Activated CD4-positive, alpha-beta T cell treated with anti-CD3 and anti-CD28 coated beads, Interleukin-2, amount 10 ng/mL, durations not matched to agents 24 days and 14 days (primary cell): ENCODE results near the gene TRIM14. TPM values are rescaled to one million over a fixed set of nuclear protein-coding genes. Genes with fewer than 3 reads are reported as not detected.

Source experiments
- DNase-seq: peaks from one replicate; pipeline ENCODE4 v3.0.0; 2022
- H3K27ac Mint-ChIP-seq: one replicate; pipeline ENCODE4 v1.8.0; 2022; ENCODE audit warnings: mild to moderate bottlenecking, mixed read lengths
- H3K27me3 Mint-ChIP-seq: one replicate; pipeline ENCODE4 v1.8.0; 2022; ENCODE audit warnings: mixed read lengths
- H3K36me3 Mint-ChIP-seq: one replicate; pipeline ENCODE4 v1.8.0; 2022; ENCODE audit warnings: low read depth, mild to moderate bottlenecking, mixed read lengths
- H3K4me1 Mint-ChIP-seq: one replicate; pipeline ENCODE4 v1.8.0; 2021; ENCODE audit warnings: mixed read lengths
- H3K4me3 Mint-ChIP-seq: one replicate; pipeline ENCODE4 v1.8.0; 2022; ENCODE audit warnings: mild to moderate bottlenecking, moderate library complexity, mixed read lengths
- H3K9me3 Mint-ChIP-seq: one replicate; pipeline ENCODE4 v1.8.0; 2021; ENCODE audit warnings: mixed read lengths
- intact Hi-C: fragments of 100-400 bp; cut with micrococcal nuclease; formaldehyde crosslinking; loops from one replicate; pipeline ENCODE4 v1.15.1; 2023
- total RNA-seq: library from RNA; stranded (reverse); gene quantifications from 2 replicates; pipeline ENCODE4 v1.2.3, GENCODE V29; 2022

TRIM14 gene, protein sequence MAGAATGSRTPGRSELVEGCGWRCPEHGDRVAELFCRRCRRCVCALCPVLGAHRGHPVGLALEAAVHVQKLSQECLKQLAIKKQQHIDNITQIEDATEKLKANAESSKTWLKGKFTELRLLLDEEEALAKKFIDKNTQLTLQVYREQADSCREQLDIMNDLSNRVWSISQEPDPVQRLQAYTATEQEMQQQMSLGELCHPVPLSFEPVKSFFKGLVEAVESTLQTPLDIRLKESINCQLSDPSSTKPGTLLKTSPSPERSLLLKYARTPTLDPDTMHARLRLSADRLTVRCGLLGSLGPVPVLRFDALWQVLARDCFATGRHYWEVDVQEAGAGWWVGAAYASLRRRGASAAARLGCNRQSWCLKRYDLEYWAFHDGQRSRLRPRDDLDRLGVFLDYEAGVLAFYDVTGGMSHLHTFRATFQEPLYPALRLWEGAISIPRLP
- total RNA-seq, result 47.3 and 47.8 TPM in 2 replicates

- H3K27ac Mint-ChIP-seq, result peak within 1 kb of the TSS; percentile 89
- no peaks in the 10 kb centered on the region for H3K9me3 Mint-ChIP-seq
- peak within 1 kb of the TSS; percentile 87 for H3K4me3 Mint-ChIP-seq
- intact Hi-C loops, result loop anchor here (1.0 to 5.0 kb wide), 8 partner anchors 11 to 196 kb away; partner anchors contain the start of genes ANP32B, CORO2A and TRMO
- H3K27me3 Mint-ChIP-seq, result no peaks in the 10 kb centered on the region
- H3K36me3 Mint-ChIP-seq, result peaks cover 15% of the 10 kb centered on the region
- peak; percentile 93 for DNase-seq
- H3K4me1 Mint-ChIP-seq, result peaks cover 36% of the 10 kb centered on the region
These were observed at the start of gene TRIM14 for GRCh38 chr9:98118640-98119601. Gene TRIM14, minus strand, starts transcription at chr9:98119222. Its CDS starts 34 bp downstream, at chr9:98119188.

GRCh38 chr9:98168153-98168780, 49.2 kb upstream of the TRIM14 start:
- Mint-ChIP-seq H3K4me3 (no peak overlapping the region), H3K27me3 (no peaks in the 10 kb centered on the region), H3K9me3 (no peaks in the 10 kb centered on the region), H3K4me1 (peaks cover 14% of the 10 kb centered on the region), H3K27ac (no peak overlapping the region), H3K36me3 (no peaks in the 10 kb centered on the region)
- intact Hi-C loops, result no loop called here
- no peak for DNase-seq

DNA sequence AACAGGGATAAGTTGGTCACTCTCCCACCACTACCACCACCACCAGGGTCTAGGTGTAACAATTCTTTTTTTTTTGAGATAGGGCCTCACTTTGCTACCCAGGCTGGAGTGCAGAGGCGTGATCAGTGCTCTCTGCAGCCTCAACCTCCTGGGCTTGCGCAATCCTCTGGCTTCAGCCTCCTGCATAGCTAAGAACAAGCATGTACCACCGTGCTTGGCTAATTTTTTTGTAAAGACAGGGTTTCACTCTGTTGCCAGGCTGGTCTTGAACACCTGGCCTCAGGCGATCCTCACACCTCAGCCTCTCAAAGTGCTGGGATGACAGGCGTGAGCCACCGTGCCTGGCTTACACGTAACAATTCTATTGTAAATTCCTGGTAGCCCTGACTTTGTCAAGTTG, 45.9 kb upstream of the TRIM14 start:
- no peak for DNase-seq
- Mint-ChIP-seq H3K27me3 (no peaks in the 10 kb centered on the region), H3K27ac (no peak overlapping the region), H3K36me3 (no peaks in the 10 kb centered on the region), H3K4me1 (peaks cover 12% of the 10 kb centered on the region), H3K4me3 (no peak overlapping the region), H3K9me3 (no peaks in the 10 kb centered on the region)
- intact Hi-C loops, result no loop called here

DNA sequence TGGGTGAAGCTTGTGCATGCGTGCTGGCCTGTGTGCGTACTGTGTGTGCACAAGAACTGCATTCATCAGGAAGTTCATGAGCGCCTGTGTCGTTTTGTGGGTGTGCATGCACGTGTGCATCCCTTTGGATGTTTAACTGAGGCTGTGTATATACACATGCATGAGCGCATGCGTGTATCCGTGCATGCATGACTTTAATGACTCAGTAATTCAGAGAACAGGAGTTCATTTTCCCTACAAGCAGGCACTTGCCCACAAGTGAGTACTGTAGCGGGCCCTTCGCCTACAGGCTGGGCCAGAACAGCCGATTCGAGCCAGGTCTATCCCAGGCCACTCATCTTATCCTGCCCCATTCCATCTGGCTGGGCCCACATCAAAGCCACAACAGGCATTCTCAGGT, 43.6 kb upstream of the TRIM14 start:
- DNase-seq, result no peak
- no peaks in the 10 kb centered on the region for H3K9me3 Mint-ChIP-seq
- H3K27ac Mint-ChIP-seq, result no peak overlapping the region
- H3K4me1 Mint-ChIP-seq, result peaks cover 6% of the 10 kb centered on the region
- H3K36me3 Mint-ChIP-seq, result no peaks in the 10 kb centered on the region
- intact Hi-C loops, result no loop called here
- H3K27me3 Mint-ChIP-seq, result no peaks in the 10 kb centered on the region
- no peak overlapping the region for H3K4me3 Mint-ChIP-seq

DNA sequence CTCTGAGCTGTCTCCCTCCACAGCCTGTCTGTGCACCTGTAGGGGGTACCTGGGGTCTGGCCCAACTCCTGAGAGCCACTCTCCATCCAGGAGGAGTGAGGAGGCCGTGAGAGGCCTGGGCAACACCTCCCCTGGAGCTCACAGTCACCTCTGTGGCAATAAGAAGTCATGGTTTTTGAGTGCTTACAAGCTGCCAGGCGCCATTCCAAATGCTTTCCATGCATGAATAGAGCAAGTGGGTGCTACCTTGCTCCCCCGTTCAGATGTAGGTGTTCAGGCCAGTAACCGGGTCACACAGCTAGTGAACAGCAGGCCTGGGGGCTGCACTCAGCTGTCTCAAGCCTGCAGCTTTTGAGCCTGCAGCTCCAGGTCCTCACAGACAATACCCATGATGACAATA, 42.8 kb upstream of the TRIM14 start:
- Mint-ChIP-seq H3K27me3 (no peaks in the 10 kb centered on the region), H3K36me3 (no peaks in the 10 kb centered on the region), H3K27ac (no peak overlapping the region), H3K4me3 (no peak overlapping the region), H3K9me3 (no peaks in the 10 kb centered on the region), H3K4me1 (peaks cover 6% of the 10 kb centered on the region)
- intact Hi-C loops, result no loop called here
- DNase-seq, result no peak

DNA sequence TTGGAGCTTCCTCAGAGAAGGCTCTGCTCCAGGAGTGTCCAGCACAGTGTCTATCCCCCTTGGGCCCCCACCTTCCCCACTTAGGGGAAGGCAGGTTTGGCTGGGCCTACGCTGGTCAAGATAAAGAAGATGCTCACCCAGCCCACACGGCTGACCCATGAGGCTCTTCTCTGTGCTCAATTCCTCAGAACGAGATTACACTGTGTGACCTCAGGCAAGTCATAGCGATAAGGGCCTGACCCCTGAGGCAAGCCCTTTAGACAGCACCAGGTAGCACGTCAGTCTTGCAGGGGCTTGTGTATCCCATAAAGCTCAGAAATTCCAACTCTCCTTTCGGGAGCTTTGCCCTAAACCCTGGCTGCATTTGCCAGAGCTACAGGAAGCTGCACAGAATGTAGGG, 40.8 kb upstream of the TRIM14 start:
- no peaks in the 10 kb centered on the region for H3K9me3 Mint-ChIP-seq
- peaks cover 6% of the 10 kb centered on the region for H3K4me1 Mint-ChIP-seq
- no peak overlapping the region for H3K4me3 Mint-ChIP-seq
- DNase-seq, result no peak
- H3K36me3 Mint-ChIP-seq, result no peaks in the 10 kb centered on the region
- H3K27me3 Mint-ChIP-seq, result no peaks in the 10 kb centered on the region
- no peak overlapping the region for H3K27ac Mint-ChIP-seq
- intact Hi-C loops, result no loop called here

GRCh38 chr9:98159301-98159700, 40.3 kb upstream of the TRIM14 start:
- intact Hi-C loops, result no loop called here
- H3K27me3 Mint-ChIP-seq, result no peaks in the 10 kb centered on the region
- H3K4me1 Mint-ChIP-seq, result peaks cover 6% of the 10 kb centered on the region
- no peak overlapping the region for H3K27ac Mint-ChIP-seq
- no peaks in the 10 kb centered on the region for H3K36me3 Mint-ChIP-seq
- no peaks in the 10 kb centered on the region for H3K9me3 Mint-ChIP-seq
- DNase-seq, result no peak
- no peak overlapping the region for H3K4me3 Mint-ChIP-seq

DNA sequence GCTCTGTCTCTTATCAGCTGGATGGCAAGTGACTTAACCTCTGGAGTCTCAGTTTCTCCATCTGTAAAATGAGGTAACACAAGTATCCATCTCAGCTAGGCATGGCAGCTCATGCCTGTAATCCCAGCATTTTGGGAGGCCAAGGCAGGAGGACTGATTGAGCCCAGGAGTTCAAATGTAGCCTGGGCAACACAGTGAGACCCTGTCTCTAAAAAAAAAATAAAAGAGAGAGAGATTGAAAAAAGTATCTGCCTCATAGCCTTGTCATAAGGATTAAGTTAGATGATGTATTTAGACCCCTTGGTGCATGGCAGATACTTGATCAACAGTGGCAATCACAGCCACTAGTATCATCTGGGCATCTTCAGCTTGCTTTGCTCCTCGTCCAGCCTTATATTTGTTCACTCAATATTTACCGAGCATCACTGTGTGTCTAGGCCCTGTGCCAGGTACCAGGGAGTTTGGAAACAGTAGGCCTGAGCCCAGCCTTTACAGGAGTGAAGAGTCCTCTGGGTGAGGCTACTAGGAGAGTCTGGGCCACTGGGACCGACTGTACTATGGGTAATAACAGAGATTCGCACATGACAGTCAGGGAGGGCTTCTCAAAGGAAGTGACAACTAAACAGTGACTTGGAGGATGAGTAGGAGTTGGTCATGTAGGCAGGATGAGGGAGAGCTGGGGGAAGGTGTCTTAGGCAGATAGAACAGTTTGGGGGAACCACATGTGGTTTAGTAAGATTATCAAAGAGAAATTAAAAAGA, 39.2 kb upstream of the TRIM14 start:
- no peak for DNase-seq
- intact Hi-C loops, result no loop called here

DNA sequence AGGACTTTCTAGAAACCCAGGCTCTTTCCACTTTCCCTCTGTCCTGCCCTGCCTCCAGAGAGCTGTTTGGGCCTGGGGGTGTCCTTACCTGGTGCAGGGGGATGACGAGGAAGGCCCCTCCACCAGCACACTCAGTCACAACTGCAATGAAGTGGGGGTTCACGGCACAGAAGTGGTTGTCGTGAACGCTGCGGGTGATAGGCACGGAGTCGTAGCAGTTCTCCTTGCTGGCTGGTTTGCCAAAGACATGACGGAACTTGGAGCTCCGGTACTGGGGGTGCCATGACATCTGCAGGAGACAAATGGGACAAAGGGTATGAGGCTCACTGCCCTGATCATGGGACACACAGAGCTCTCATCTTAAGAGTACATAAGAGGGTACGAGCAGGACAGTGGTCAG, 38.4 kb upstream of the TRIM14 start:
- Mint-ChIP-seq H3K27me3 (no peaks in the 10 kb centered on the region), H3K27ac (no peak overlapping the region), H3K9me3 (no peaks in the 10 kb centered on the region), H3K4me1 (peaks cover 4% of the 10 kb centered on the region), H3K36me3 (no peaks in the 10 kb centered on the region), H3K4me3 (no peak overlapping the region)
- intact Hi-C loops, result no loop called here
- no peak for DNase-seq

More for the DNA sequence above, 39.2 kb upstream of the TRIM14 start:
- peaks cover 4% of the 10 kb centered on the region for H3K4me1 Mint-ChIP-seq
- H3K4me3 Mint-ChIP-seq, result no peak overlapping the region
- H3K36me3 Mint-ChIP-seq, result no peaks in the 10 kb centered on the region
- H3K27me3 Mint-ChIP-seq, result no peaks in the 10 kb centered on the region
- H3K9me3 Mint-ChIP-seq, result no peaks in the 10 kb centered on the region
- no peak overlapping the region for H3K27ac Mint-ChIP-seq

- Mint-ChIP-seq H3K27me3 (peaks cover 2% of the 10 kb centered on the region), H3K27ac (no peak overlapping the region), H3K36me3 (no peaks in the 10 kb centered on the region), H3K9me3 (no peaks in the 10 kb centered on the region), H3K4me1 (peaks cover 8% of the 10 kb centered on the region), H3K4me3 (no peak overlapping the region)
- intact Hi-C loops, result no loop called here
- no peak for DNase-seq
These were observed 35.7 kb upstream of the TRIM14 start for GRCh38 chr9:98154678-98155077.

DNA sequence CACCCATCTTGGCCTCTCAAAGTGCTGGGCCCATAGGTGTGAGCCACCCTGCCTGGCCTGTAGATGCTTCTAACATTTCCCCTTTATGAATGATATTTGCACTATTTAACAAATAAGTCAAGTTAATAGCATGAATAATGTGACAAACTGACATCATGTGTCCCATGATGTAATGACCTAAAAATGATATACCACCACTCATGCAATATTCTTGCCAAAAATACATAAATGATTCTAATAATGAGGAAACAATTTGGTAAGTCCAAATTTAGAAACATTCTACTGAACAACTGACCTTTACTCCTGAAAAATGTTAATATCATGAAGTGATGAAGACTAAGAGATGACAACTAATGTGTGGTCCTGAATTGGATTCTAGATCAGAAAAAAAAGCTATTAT, 33.5 kb upstream of the TRIM14 start:
- Mint-ChIP-seq H3K36me3 (no peaks in the 10 kb centered on the region), H3K9me3 (no peaks in the 10 kb centered on the region), H3K27me3 (peaks cover 2% of the 10 kb centered on the region), H3K4me1 (peaks cover 5% of the 10 kb centered on the region), H3K27ac (no peak overlapping the region), H3K4me3 (no peak overlapping the region)
- intact Hi-C loops, result no loop called here
- no peak for DNase-seq

DNA sequence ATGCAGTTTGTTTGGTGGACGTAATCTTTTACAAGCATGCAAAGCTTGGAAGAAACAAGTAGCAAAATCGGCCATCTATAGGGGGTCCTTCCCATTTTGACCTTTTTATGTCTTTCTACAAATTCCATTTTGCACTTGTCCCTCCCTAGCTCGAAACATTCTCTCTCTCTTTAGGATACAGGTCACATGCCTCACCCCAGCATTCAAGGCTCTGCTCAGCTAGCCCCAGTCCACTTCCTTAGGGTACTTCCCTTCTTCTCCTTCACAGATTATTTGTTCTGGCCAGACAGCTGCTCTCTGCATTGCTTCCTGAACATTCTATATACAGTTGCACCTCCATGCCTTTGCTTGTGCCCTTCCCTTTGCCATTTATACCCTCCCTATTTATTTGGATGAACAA, 31.7 kb upstream of the TRIM14 start:
- Mint-ChIP-seq H3K9me3 (no peaks in the 10 kb centered on the region), H3K36me3 (no peaks in the 10 kb centered on the region), H3K4me3 (no peak overlapping the region), H3K4me1 (peaks cover 5% of the 10 kb centered on the region), H3K27ac (no peak overlapping the region), H3K27me3 (peaks cover 2% of the 10 kb centered on the region)
- intact Hi-C loops, result no loop called here
- no peak for DNase-seq

GRCh38 chr9:98150164-98150563, 31.1 kb upstream of the TRIM14 start:
- H3K9me3 Mint-ChIP-seq, result no peaks in the 10 kb centered on the region
- DNase-seq, result no peak
- peaks cover 2% of the 10 kb centered on the region for H3K27me3 Mint-ChIP-seq
- no peaks in the 10 kb centered on the region for H3K36me3 Mint-ChIP-seq
- H3K4me1 Mint-ChIP-seq, result peaks cover 5% of the 10 kb centered on the region
- no peak overlapping the region for H3K4me3 Mint-ChIP-seq
- no peak overlapping the region for H3K27ac Mint-ChIP-seq
- intact Hi-C loops, result no loop called here
